ENCODE results near the gene PDE6A. TPM values are rescaled to one million over a fixed set of nuclear protein-coding genes. Genes with fewer than 3 reads are reported as not detected.

The PDE6A gene
- total RNA-seq, 1 donor from 2014 or later, result not detected

GRCh38 chr5:149871471-149871870, 73.1 kb downstream of the PDE6A start:
- POLR2A ChIA-PET, result no interaction called here
- no peaks in the 10 kb centered on the region for H3K9me3 Mint-ChIP-seq
- intact Hi-C loops (cut with micrococcal nuclease), result loop anchor here (5.0 kb wide), 1 partner anchor 1766 kb away; no protein-coding TSS in a partner anchor
- H3K4me1 Mint-ChIP-seq, result no peaks in the 10 kb centered on the region
- H3K27me3 Mint-ChIP-seq, result no peaks in the 10 kb centered on the region
- CTCF ChIA-PET, result no interaction called here
- DNase-seq (no peak), ATAC-seq (ENCODE audit: low read depth) (no peak)
- no peaks in the 10 kb centered on the region for H3K36me3 Mint-ChIP-seq (ENCODE audit: low read depth)
- H3K4me3 Mint-ChIP-seq, result no peak overlapping the region
- no peak overlapping the region for H3K27ac Mint-ChIP-seq
- TF ChIP-seq CTCF (IDR thresholded peaks at IDR 0.05), result no peak

GRCh38 chr5:149870697-149871096, 73.9 kb downstream of the PDE6A start:
- CTCF ChIA-PET, result no interaction called here
- DNase-seq (no peak), ATAC-seq (ENCODE audit: low read depth) (no peak)
- Mint-ChIP-seq H3K9me3 (no peaks in the 10 kb centered on the region), H3K36me3 (ENCODE audit: low read depth) (no peaks in the 10 kb centered on the region), H3K4me1 (no peaks in the 10 kb centered on the region), H3K27me3 (no peaks in the 10 kb centered on the region), H3K27ac (no peak overlapping the region), H3K4me3 (no peak overlapping the region)
- POLR2A ChIA-PET, result interaction anchor here (0.6 kb wide), 1 partner anchor 19 kb away, joined by 3 read pairs; no protein-coding TSS in a partner anchor
- TF ChIP-seq CTCF (IDR thresholded peaks at IDR 0.05), result no peak
- intact Hi-C loops (cut with micrococcal nuclease), result loop anchor here (5.0 kb wide), 1 partner anchor 1767 kb away; no protein-coding TSS in a partner anchor

GRCh38 chr5:149870232-149870631, 74.4 kb downstream of the PDE6A start:
- TF ChIP-seq CTCF (IDR thresholded peaks at IDR 0.05), result no peak
- Mint-ChIP-seq H3K4me1 (no peaks in the 10 kb centered on the region), H3K27me3 (no peaks in the 10 kb centered on the region), H3K27ac (no peak overlapping the region), H3K9me3 (no peaks in the 10 kb centered on the region), H3K4me3 (no peak overlapping the region), H3K36me3 (ENCODE audit: low read depth) (no peaks in the 10 kb centered on the region)
- intact Hi-C loops (cut with micrococcal nuclease), result loop anchor here (5.0 kb wide), 1 partner anchor 1767 kb away; no protein-coding TSS in a partner anchor
- ChIA-PET POLR2A (interaction anchor here (0.6 kb wide), 1 partner anchor 19 kb away, joined by 3 read pairs; no protein-coding TSS in a partner anchor), CTCF (no interaction called here)
- DNase-seq (no peak), ATAC-seq (ENCODE audit: low read depth) (no peak)

DNA sequence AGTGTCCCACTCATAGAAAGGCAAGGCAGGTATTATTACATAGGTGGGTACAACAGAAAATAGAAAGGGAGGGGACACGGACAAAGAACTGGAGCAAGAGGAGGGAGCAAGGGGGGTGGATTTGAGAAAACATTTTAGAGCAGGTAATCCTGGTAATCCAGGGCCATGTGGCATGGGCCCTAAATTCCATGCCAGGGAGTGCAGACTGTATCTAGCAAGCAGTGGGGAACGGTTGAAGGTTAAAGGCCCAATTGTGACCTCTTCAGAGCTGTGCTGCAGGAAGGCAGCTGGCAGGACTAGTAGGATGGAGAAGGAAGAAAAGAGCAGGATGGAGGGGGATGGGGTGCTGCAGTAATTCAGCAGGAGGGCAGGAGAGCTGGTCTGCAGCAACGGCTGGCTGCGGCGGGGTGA, 75.2 kb downstream of the PDE6A start:
- ChIA-PET CTCF (no interaction called here), POLR2A (no interaction called here)
- no peaks in the 10 kb centered on the region for H3K9me3 Mint-ChIP-seq
- no peak for ATAC-seq (ENCODE audit: low read depth)
- H3K4me1 Mint-ChIP-seq, result no peaks in the 10 kb centered on the region
- DNase-seq, result no peak
- TF ChIP-seq CTCF (IDR thresholded peaks at IDR 0.05), result no peak
- intact Hi-C loops (cut with micrococcal nuclease), result no loop called here
- no peak overlapping the region for H3K4me3 Mint-ChIP-seq
- no peaks in the 10 kb centered on the region for H3K36me3 Mint-ChIP-seq (ENCODE audit: low read depth)
- no peaks in the 10 kb centered on the region for H3K27me3 Mint-ChIP-seq
- no peak overlapping the region for H3K27ac Mint-ChIP-seq

DNA sequence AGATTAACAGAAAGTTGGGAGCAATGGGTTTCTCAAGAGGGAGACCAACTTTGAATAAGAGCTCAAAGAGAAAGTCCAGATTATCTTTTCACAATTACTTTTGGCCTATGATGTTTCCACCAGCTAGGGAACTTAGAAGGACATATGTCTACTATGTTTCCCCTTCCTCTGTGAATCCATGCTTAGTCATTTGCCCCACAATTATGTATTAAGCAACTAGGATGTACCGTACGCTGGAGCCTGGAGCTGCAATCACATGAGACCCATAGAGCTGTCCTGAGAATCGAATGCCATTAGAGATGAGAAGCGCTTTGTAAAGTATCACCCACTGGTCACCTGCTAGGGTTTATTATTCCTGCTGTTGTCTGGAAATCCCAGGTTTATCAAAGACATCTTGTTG, 78.8 kb downstream of the PDE6A start:
- intact Hi-C loops (cut with micrococcal nuclease), result no loop called here
- POLR2A ChIA-PET, result no interaction called here
- Mint-ChIP-seq H3K4me3 (no peak overlapping the region), H3K4me1 (peaks cover 7% of the 10 kb centered on the region), H3K27ac (no peak overlapping the region), H3K9me3 (no peaks in the 10 kb centered on the region), H3K36me3 (ENCODE audit: low read depth) (no peaks in the 10 kb centered on the region), H3K27me3 (no peaks in the 10 kb centered on the region)
- TF ChIP-seq CTCF (IDR thresholded peaks at IDR 0.05), result no peak
- no peak for DNase-seq
- CTCF ChIA-PET, result interaction anchor here (1.2 to 3.5 kb wide), 2 partner anchors 13 to 94 kb away, joined by 3 to 11 read pairs; no protein-coding TSS in a partner anchor
- no peak for ATAC-seq (ENCODE audit: low read depth)
